ENCODE measurements around the gene PSMF1. TPM values are rescaled to one million over a fixed set of nuclear protein-coding genes. Genes with fewer than 3 reads are reported as not detected.

The PSMF1 gene
- total and polyA plus RNA-seq, 2 of the 13 experiments (the other 11 are each of a cell fraction or from before 2014, with no cell fraction given): 82.5 to 86.0 TPM

- 0 out of 2 replicates have a peak, but pooled peaks have one; percentile 36 for TF ChIP-seq ZBTB25 (CRISPR knock-in tag; IDR thresholded peaks at IDR 0.05)
- 0 out of 2 replicates have a peak, but pooled peaks have one; percentile 22 for TF ChIP-seq SNAPC5 (CRISPR knock-in tag; IDR thresholded peaks at IDR 0.05; ENCODE audit: borderline replicate concordance)
- TF ChIP-seq ZNF275 (CRISPR knock-in tag; IDR thresholded peaks at IDR 0.05; ENCODE audit: borderline replicate concordance): no peak
- peak; percentile 93 for TF ChIP-seq ZMAT3 (CRISPR knock-in tag; conservative IDR thresholded peaks at IDR 0.05)
- TF ChIP-seq DBP (CRISPR knock-in tag; IDR thresholded peaks at IDR 0.05; ENCODE audit: not compliant biosample characterization): peak; percentile 47
- TF ChIP-seq REST (IDR thresholded peaks at IDR 0.05; ENCODE audit: borderline replicate concordance in 1 of 2, low read depth in 1 of 2, low read length in 2 of 2): peak in 1 of 2 experiments; percentile 97
- TF ChIP-seq ZNF891 (CRISPR knock-in tag; IDR thresholded peaks at IDR 0.05): peak; percentile 74
- no peak for TF ChIP-seq NFIC (IDR thresholded peaks at IDR 0.05; ENCODE audit: low read length)
- peak; percentile 73 for TF ChIP-seq XRCC5 (optimal IDR thresholded peaks at IDR 0.05; ENCODE audit: low read length)
- no peak for TF ChIP-seq ZNF569 (CRISPR knock-in tag; IDR thresholded peaks at IDR 0.05; ENCODE audit: borderline replicate concordance)
- TF ChIP-seq TFE3 (CRISPR knock-in tag; IDR thresholded peaks at IDR 0.05): peak; percentile 59
- TF ChIP-seq ESRRA (CRISPR knock-in tag; IDR thresholded peaks at IDR 0.05; ENCODE audit: low read depth): peak; percentile 29; the same call in 1 of the 2 replicates
- 0 out of 2 replicates have a peak, but pooled peaks have one; percentile 39 for TF ChIP-seq HOXA3 (CRISPR knock-in tag; IDR thresholded peaks at IDR 0.05)
- no peak for TF ChIP-seq CEBPZ (IDR thresholded peaks at IDR 0.05; ENCODE audit: low read length)
- TF ChIP-seq ZNF777 (CRISPR knock-in tag; IDR thresholded peaks at IDR 0.05): peak; percentile 41; the same call in 1 of the 2 replicates
- peak; percentile 85; the same call in 1 of the 2 replicates for TF ChIP-seq ZNF773 (CRISPR knock-in tag; IDR thresholded peaks at IDR 0.05; ENCODE audit: borderline replicate concordance)
Observed at GRCh38 chr20:1171461-1172093, 53.2 kb downstream of the PSMF1 start (continued).
